NCI-H774 (cell line): ENCODE measurements around the gene SLC10A2.

Experiments
- DNase-seq: peaks from one replicate; lab custom pipeline; 2025; lab: John Stamatoyannopoulos, UW

Gene SLC10A2

DNA sequence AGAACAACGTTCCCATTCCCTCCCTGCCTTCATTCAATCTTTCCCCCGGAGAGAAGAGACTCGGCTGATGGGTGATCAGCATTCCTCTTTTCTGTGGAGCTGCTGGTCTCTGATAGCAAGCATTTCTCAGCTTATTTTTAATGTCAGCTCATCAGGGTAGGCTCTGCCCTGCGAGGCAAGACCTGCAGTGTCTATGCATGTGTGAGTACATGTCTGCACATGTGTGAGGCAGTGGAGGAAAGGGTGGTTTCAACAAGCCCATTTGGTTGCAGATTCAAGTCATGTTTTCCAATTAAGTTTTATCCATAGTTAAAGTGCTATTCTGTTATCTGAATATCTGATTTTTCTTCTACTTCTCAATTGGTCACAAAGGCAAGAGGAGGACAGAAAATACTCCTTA, 19.5 kb downstream of the SLC10A2 start:
- DNase-seq, result no peak

- DNase-seq, result no peak
Measured at GRCh38 chr13:103044056-103044455, 22.2 kb downstream of the SLC10A2 start.

DNA sequence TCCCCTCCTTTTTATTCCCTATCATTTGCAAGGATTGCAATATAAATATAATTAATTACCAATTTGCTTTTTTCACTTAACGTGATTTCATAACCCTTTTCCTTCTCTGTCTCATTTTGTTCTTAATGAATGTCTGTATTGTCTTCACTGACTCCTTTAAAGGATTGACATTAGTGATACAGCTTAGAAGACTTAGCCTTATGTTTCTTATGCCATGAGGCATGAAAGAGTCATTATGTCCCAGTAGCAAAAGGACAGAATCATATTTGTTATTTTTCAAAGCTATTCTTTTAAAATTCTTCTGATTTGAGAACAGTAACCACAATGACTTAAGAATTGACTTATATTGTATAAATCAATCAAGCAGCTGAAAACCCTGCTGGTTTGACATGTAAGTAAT, 26.2 kb downstream of the SLC10A2 start:
- no peak for DNase-seq

- no peak for DNase-seq
Measured at GRCh38 chr13:103039183-103039582, 27.0 kb downstream of the SLC10A2 start.

- DNase-seq, result no peak
Measured at GRCh38 chr13:103036268-103036667, 29.9 kb downstream of the SLC10A2 start.

- no peak for DNase-seq
Measured at GRCh38 chr13:103033999-103034398, 32.2 kb downstream of the SLC10A2 start.

DNA sequence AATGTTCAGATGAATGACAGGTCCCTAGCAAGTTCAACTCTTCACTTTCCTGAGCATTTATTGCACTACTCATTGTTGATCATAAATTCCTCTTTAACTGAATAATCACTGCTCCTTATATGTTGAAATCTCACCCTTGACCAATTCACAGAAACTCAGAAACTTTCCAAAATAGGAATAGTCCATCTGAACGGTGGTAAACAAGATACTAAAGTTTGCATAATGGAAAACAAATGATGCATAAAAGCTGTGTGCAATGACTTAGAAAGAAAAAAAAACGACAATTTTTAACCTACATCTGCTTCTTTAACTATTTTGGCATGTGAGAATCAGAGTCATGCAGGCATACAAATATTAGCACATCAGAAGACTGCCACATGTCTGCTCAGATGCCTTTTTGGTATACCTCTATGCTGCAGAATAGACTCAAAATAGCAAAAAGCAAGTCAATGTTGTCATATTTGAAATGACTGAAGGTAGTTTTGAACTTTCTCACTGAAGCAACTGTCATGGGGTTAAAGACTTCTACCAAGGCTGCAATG, 34.8 kb downstream of the SLC10A2 start:
- no peak for DNase-seq

DNA sequence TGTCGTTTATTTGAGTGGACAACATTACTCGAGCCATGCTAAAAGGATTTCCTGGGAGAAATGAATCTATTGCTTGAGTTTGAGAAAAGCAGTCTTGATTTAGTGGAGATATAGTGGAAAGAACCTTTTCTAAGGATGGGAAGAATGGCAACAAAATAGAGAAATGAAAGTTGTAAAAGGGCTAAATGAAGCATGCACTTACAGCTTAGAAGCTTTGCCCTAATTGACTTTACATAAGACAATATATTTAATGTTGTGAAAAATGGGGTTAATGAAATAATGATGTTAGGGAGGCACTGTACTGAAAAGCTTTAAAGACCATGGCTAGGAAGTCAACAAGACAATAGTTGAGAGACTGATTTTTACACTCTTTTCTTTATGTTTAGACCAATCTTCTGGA, 35.4 kb downstream of the SLC10A2 start:
- DNase-seq, result no peak

DNA sequence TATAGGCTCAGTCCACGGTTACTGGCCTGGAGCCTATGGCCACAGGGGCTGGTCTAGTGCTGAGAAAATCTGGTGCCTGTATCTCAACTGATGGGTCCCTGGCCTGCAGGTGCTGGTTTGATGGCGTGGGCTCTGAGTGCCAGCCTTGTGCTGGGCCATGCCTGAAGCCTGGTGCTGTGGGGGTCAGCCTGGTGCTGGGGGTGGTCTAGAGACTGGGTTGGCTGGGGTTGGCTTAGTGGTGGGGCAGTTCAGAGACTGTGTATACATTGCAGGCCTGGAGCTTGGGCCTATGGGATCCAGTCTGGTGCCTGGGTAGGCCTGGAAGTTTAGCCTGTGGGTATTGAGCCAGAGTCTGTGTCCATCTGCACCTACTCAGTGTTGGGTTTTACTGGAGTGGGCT, 36.4 kb downstream of the SLC10A2 start:
- DNase-seq, result no peak

GRCh38 chr13:103022336-103022735, 43.9 kb downstream of the SLC10A2 start:
- DNase-seq, result no peak

- no peak for DNase-seq
Measured at GRCh38 chr13:103018556-103018955, 47.7 kb downstream of the SLC10A2 start.

DNA sequence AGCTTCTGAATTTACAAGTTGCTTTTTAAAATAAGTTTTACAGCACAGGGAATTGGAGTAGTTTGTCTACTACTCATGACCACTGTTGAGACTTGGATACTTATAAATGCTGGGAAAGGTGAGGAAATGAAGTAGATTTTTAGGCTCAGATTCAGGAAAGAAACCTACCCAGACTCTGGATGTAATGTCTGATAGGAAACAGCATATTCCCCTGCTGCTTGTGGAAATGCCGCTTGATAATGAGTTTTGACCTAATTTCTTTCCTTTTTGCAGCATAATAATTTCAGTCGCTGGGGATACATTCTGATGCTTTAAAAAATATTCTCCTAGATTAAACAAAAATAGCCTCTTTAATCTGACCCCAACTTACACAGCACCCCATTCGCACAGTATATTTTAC, 53.6 kb downstream of the SLC10A2 start:
- no peak for DNase-seq

DNA sequence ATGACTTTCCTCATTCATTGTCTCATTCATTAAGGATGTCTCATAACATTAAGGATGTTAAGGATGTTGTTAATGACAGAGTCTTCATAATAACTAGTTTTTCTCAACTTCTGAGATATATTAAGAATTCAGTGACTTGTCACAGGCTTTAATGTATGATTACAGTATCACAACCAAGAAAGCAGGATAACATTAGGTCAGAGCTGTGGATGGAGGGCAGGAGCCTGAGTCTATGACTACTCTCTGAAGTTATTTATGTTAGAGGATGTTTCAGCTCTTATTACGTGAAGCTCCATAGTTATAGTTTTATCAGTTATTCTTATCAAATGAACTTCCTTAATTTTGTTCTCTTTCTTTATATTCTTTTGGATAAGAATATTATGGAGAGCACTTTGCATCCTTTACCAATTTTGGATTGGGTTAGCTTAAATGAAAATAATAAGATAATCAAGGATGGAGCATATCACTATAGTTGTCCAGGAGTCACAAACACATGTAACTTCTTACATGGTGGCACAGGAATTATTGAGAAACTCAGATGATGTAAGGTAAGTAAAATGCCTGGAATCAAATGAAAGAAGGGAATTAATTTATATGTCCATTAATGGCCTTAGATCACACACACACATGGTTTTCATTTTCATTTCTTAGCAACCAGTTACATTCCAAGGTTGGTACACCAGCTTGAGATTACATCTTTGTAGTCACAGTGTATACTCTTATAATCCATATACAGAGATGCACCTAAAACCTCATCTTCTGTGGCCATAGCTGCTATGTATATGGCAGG, 57.0 kb downstream of the SLC10A2 start:
- DNase-seq, result no peak

- DNase-seq, result no peak
Measured at GRCh38 chr13:103007427-103007762, 58.8 kb downstream of the SLC10A2 start.

DNA sequence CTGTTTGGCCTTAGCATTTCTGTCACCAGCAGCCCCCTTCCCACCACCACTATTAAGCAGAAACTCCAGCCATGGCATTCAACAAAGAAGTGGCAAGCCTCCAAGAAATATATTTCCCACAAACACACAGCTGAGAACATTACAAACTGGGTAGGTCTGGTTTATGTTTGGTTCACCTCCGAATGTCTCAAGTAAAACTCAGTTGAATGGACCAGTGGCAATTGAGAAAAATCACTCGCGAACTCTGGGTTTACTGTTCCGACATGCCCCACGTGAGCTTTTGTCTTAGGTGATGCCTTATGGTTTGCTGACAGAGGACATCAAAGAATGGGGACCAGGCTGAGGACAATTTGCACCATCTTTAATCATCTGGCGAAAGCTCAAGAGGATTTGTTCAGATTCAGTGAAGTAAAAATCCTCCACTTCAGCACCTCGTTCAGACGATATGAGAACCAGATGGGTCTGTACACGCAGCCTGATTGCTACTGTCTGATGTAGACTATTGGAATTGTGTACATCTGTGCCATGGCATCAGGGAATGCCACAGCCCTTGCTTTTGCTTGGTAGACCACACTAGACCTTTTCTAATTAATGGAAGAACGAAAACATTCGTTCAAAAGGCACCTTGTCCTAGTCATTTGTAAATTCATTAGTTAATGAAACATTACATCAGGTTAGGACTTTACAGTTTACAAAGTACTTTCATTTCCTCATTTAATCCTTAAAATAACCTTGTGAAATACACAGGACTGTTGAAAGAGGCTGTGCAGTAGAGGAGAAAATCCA, 59.4 kb downstream of the SLC10A2 start:
- DNase-seq, result no peak

- no peak for DNase-seq
Measured at GRCh38 chr13:103004661-103005345, 61.4 kb downstream of the SLC10A2 start.

DNA sequence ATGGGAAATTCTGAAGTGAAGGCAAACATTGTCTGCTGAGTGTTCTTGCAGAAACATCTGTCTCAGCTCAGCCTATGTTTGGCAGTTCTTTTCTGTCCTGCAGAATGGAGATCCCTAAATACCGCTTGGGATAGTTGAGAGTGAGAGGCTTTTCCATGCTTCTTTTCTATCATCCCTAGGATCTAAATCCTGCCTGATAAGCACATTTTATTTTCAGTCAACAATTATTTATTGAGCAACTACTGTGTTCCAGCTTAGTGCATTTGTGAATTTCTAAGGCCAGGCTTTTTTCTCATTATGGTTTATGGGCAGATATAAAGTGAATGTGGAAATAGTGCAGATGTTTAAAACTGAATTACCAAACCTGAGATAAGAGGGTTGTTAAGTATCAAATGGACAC, 62.6 kb downstream of the SLC10A2 start:
- no peak for DNase-seq

- DNase-seq, result no peak
Measured at GRCh38 chr13:103002279-103002678, 63.9 kb downstream of the SLC10A2 start.

GRCh38 chr13:103000157-103000556, 66.1 kb downstream of the SLC10A2 start:
- DNase-seq, result no peak

GRCh38 chr13:102999499-102999898, 66.7 kb downstream of the SLC10A2 start:
- DNase-seq, result no peak
